H1 (cell line): Measurements from ENCODE around the gene MRPL39. TPM values are rescaled to one million over a fixed set of nuclear protein-coding genes. Genes with fewer than 3 reads are reported as not detected.

ENCODE experiments used
- CTCF ChIA-PET: fragments of 300-600 bp; sonication (Branson Sonifier 250); formaldehyde crosslinking; loops from one replicate; lab custom pipeline; 2021; ENCODE audit not compliant: partially characterized antibody; lab: Charles Lee
- POLR2A ChIA-PET: fragments of 300-600 bp; sonication (Branson Sonifier 250); formaldehyde crosslinking; loops from one replicate; lab custom pipeline; 2021; ENCODE audit warnings: inconsistent platforms; ENCODE audit not compliant: partially characterized antibody; lab: Charles Lee
- DNase-seq, 2 experiments: peaks; one replicate each; pipeline versions ENCODE4 v3.0.0 to v3.0.0-alpha.2; 2010 to 2022; ENCODE audit warnings: low spot score in 2 of 2, low read depth in 1 of 2, mixed read lengths in 1 of 2
- FAIRE-seq: peaks from 2 replicates; lab custom pipeline; 2011; peaks lifted over from hg19 to GRCh38; lab: Jason Lieb, UNC
- H2AFZ ChIP-seq: 2 replicates; pipeline ENCODE4 v1.8.1; 2012; ENCODE audit warnings: low read length, inconsistent platforms
- H2AK5ac ChIP-seq: 2 replicates; pipeline ENCODE4 v1.6.1; 2013; ENCODE audit warnings: low read depth, low read length
- H2BK120ac ChIP-seq: replicated peaks from 2 replicates; pipeline ENCODE3; 2013; ENCODE audit warnings: low read depth, low read length, inconsistent platforms
- H2BK12ac ChIP-seq: 2 replicates; pipeline ENCODE4 v1.6.1; 2013; ENCODE audit warnings: low read depth, low read length
- H2BK15ac ChIP-seq: 2 replicates; pipeline ENCODE4 v1.6.1; 2013; ENCODE audit warnings: low read length
- H2BK20ac ChIP-seq: 2 replicates; pipeline ENCODE4 v1.6.1; 2013; ENCODE audit warnings: low read length
- H2BK5ac ChIP-seq: 2 replicates; pipeline ENCODE4 v1.6.1; 2013; ENCODE audit warnings: low read depth, low read length
- H3K14ac ChIP-seq: 2 replicates; pipeline ENCODE4 v1.6.1; 2013; ENCODE audit warnings: inconsistent platforms; ENCODE audit not compliant: insufficient read length
- H3K18ac ChIP-seq: 2 replicates; pipeline ENCODE4 v1.6.1; 2013; ENCODE audit warnings: low read length; ENCODE audit errors: extremely low read depth
- H3K23ac ChIP-seq: 2 replicates; pipeline ENCODE4 v1.6.1; 2013; ENCODE audit warnings: inconsistent platforms; ENCODE audit not compliant: insufficient read length
- H3K23me2 ChIP-seq: 2 replicates; pipeline ENCODE4 v1.6.1; 2013; ENCODE audit warnings: low read depth, low read length
- H3K27ac ChIP-seq: 2 replicates; pipeline ENCODE4 v1.6.1; 2011; ENCODE audit warnings: low read depth, low read length, inconsistent platforms
- H3K27me3 ChIP-seq, 4 experiments: replicated peaks in 1 of 4; 1 replicate in 1 of 4; 2 replicates in 3 of 4; pipeline versions ENCODE4 v1.6.1 to v1.8.1; 2011 to 2013; ENCODE audit warnings: low read length in 3 of 4, mild to moderate bottlenecking in 3 of 4, inconsistent platforms in 2 of 4, mixed read lengths in 2 of 4, moderate library complexity in 1 of 4; ENCODE audit not compliant: control insufficient read depth in 3 of 4, insufficient read depth in 3 of 4; ENCODE audit errors: extremely low read depth in 1 of 4
- H3K36me3 ChIP-seq, 4 experiments: 2 replicates each; pipeline versions ENCODE4 v1.6.1 to v1.8.1; 2011 to 2013; ENCODE audit warnings: mild to moderate bottlenecking in 4 of 4, low read length in 3 of 4, moderate library complexity in 2 of 4, control low read depth in 1 of 4, inconsistent platforms in 1 of 4; ENCODE audit not compliant: insufficient read depth in 4 of 4, control insufficient read depth in 2 of 4
- H3K4ac ChIP-seq: replicated peaks from 2 replicates; pipeline ENCODE3; 2013; ENCODE audit warnings: low read length, low read depth, mixed read lengths, inconsistent platforms; ENCODE audit not compliant: insufficient read length
- H3K4me1 ChIP-seq, 4 experiments: replicated peaks in 1 of 4; 1 replicate in 1 of 4; 2 replicates in 3 of 4; pipeline versions ENCODE4 v1.6.1 to v1.8.1; 2011 to 2013; ENCODE audit warnings: low read length in 3 of 4, inconsistent platforms in 2 of 4, mixed read lengths in 1 of 4; ENCODE audit not compliant: insufficient read depth in 4 of 4, control insufficient read depth in 3 of 4
- H3K4me2 ChIP-seq, 2 experiments: 2 replicates each; pipeline versions ENCODE4 v1.6.1 to v1.8.1; 2011 to 2013; ENCODE audit warnings: low read depth in 2 of 2, low read length in 2 of 2, control low read depth in 1 of 2, inconsistent platforms in 1 of 2, mild to moderate bottlenecking in 1 of 2; ENCODE audit not compliant: insufficient read depth in 1 of 2
- H3K4me3 ChIP-seq, 4 experiments: fragments of 200-600, 300-600 bp in 1 of 4; sonication (generic), shearing (Covaris generic), sonication (Bioruptor Twin) in 1 of 4; 2 replicates each; pipeline versions ENCODE4 v1.5.1 to v1.8.1; 2011 to 2016; ENCODE audit warnings: low read length in 4 of 4, low read depth in 3 of 4, control low read depth in 2 of 4, inconsistent platforms in 2 of 4, mild to moderate bottlenecking in 2 of 4, mixed read lengths in 1 of 4, moderate library complexity in 1 of 4; ENCODE audit not compliant: insufficient read depth in 2 of 4; ENCODE audit errors: extremely low read depth in 1 of 4
- H3K56ac ChIP-seq: replicated peaks from 2 replicates; pipeline ENCODE3; 2013; ENCODE audit warnings: low read depth, mild to moderate bottlenecking, mixed read lengths, low read length, inconsistent platforms; ENCODE audit not compliant: insufficient read length
- H3K79me1 ChIP-seq: 2 replicates; pipeline ENCODE4 v1.6.1; 2013; ENCODE audit warnings: low read depth, low read length, control low read depth
- H3K79me2 ChIP-seq, 2 experiments: 2 replicates each; pipeline versions ENCODE4 v1.6.1 to v1.8.1; 2012 to 2013; ENCODE audit warnings: low read length in 2 of 2, mild to moderate bottlenecking in 2 of 2, inconsistent platforms in 1 of 2; ENCODE audit not compliant: insufficient read depth in 2 of 2, control insufficient read depth in 1 of 2
- H3K9ac ChIP-seq, 4 experiments: replicated peaks in 1 of 4; 1 replicate in 1 of 4; 2 replicates in 3 of 4; pipeline versions ENCODE4 v1.6.1 to v1.8.1; 2011 to 2013; ENCODE audit warnings: low read depth in 3 of 4, low read length in 3 of 4, control low read depth in 2 of 4, mild to moderate bottlenecking in 2 of 4, moderate library complexity in 2 of 4, inconsistent platforms in 1 of 4; ENCODE audit errors: extremely low read depth in 1 of 4
- H3K9me3 ChIP-seq, 2 experiments: 2 replicates each; pipeline versions ENCODE4 v1.6.1 to v1.8.1; 2012 to 2013; ENCODE audit warnings: mild to moderate bottlenecking in 2 of 2, moderate library complexity in 2 of 2, control low read depth in 1 of 2, inconsistent platforms in 1 of 2, low read depth in 1 of 2, low read length in 1 of 2, mixed read lengths in 1 of 2; ENCODE audit not compliant: insufficient read depth in 2 of 2
- H4K20me1 ChIP-seq, 2 experiments: replicated peaks in 1 of 2; 2 replicates each; pipeline versions ENCODE3 to v1.8.1; 2011 to 2013; ENCODE audit warnings: inconsistent platforms in 2 of 2, low read length in 2 of 2, mild to moderate bottlenecking in 1 of 2; ENCODE audit not compliant: insufficient read depth in 2 of 2, control insufficient read depth in 1 of 2
- H4K5ac ChIP-seq: 2 replicates; pipeline ENCODE4 v1.6.1; 2013; ENCODE audit warnings: low read length, low read depth, mixed read lengths, inconsistent platforms; ENCODE audit not compliant: insufficient read length
- H4K8ac ChIP-seq: 2 replicates; pipeline ENCODE4 v1.8.0; 2013; ENCODE audit warnings: mild to moderate bottlenecking, moderate library complexity, low read length, inconsistent platforms; ENCODE audit not compliant: insufficient read depth; ENCODE audit errors: extremely low read depth
- H4K91ac ChIP-seq: replicated peaks from 2 replicates; pipeline ENCODE3; 2013; ENCODE audit warnings: low read length, mixed read lengths, inconsistent platforms; ENCODE audit not compliant: insufficient read length
- BRCA1 ChIP-seq: IDR thresholded peaks from 2 replicates; pipeline ENCODE4 v1.6.1; 2012; ENCODE audit warnings: low read depth, low read length, improper control_type of control experiment
- CBX8 ChIP-seq: fragments of 300-800, 300-1000 bp; sonication (generic); IDR thresholded peaks from 2 replicates; pipeline ENCODE4 v1.7.1; 2016; ENCODE audit warnings: low read depth, low read length, borderline replicate concordance
- CEBPB ChIP-seq: IDR thresholded peaks from 2 replicates; pipeline ENCODE4 v1.6.1; 2012; ENCODE audit warnings: low read depth, low read length
- E2F6 ChIP-seq: IDR thresholded peaks from 2 replicates; pipeline ENCODE4 v1.6.1; 2012; ENCODE audit warnings: inconsistent platforms
- HDAC6 ChIP-seq: IDR thresholded peaks from one replicate; pipeline ENCODE4 v1.7.1; 2012; ENCODE audit warnings: low read depth, mild to moderate bottlenecking, inconsistent platforms, low read length, moderate library complexity
- KDM5A ChIP-seq: fragments of 200-600 bp; IDR thresholded peaks from 2 replicates; pipeline ENCODE4 v1.7.1; 2012; ENCODE audit warnings: mild to moderate bottlenecking, low read length, inconsistent platforms, mixed read lengths
- NRF1 ChIP-seq: IDR thresholded peaks from 2 replicates; pipeline ENCODE4 v1.6.1; 2011; ENCODE audit warnings: mild to moderate bottlenecking, low read depth, low read length, improper control_type of control experiment
- RBBP5 ChIP-seq: IDR thresholded peaks from 2 replicates; pipeline ENCODE4 v1.7.1; 2012; ENCODE audit warnings: low read depth, mild to moderate bottlenecking, inconsistent platforms, low read length, moderate library complexity, borderline replicate concordance
- RNF2 ChIP-seq: fragments of 200-900, 300-1000 bp; sonication (generic); IDR thresholded peaks from 2 replicates; pipeline ENCODE4 v1.7.1; 2016; ENCODE audit warnings: borderline replicate concordance, low read depth, mild to moderate bottlenecking, antibody characterized with exemption, low read length; ENCODE audit not compliant: poor library complexity, severe bottlenecking; ENCODE audit errors: missing control alignments
- RXRA ChIP-seq: IDR thresholded peaks from 2 replicates; pipeline ENCODE4 v1.6.1; 2011; ENCODE audit warnings: low read depth, mild to moderate bottlenecking, low read length, moderate library complexity; ENCODE audit not compliant: insufficient read depth
- SAP30 ChIP-seq: fragments of 300-600 bp; sonication (generic); IDR thresholded peaks from 2 replicates; pipeline ENCODE4 v1.7.1; 2012; ENCODE audit warnings: low read length, moderate library complexity, mild to moderate bottlenecking, inconsistent platforms; ENCODE audit not compliant: insufficient read depth, insufficient replicate concordance
- SP1 ChIP-seq: IDR thresholded peaks from 2 replicates; pipeline ENCODE4 v1.6.1; 2011; ENCODE audit warnings: low read depth, low read length
- SP2 ChIP-seq: IDR thresholded peaks from 2 replicates; pipeline ENCODE4 v1.6.1; 2012; ENCODE audit warnings: mild to moderate bottlenecking, low read length, inconsistent platforms
- TAF1 ChIP-seq: IDR thresholded peaks from 2 replicates; pipeline ENCODE4 v1.6.1; 2011; ENCODE audit warnings: mild to moderate bottlenecking, low read depth, low read length
- TBP ChIP-seq: IDR thresholded peaks from 2 replicates; pipeline ENCODE4 v1.6.1; 2011; ENCODE audit warnings: low read depth, low read length, improper control_type of control experiment
- YY1 ChIP-seq: IDR thresholded peaks from 2 replicates; pipeline ENCODE4 v1.6.1; 2011; ENCODE audit warnings: low read depth, mild to moderate bottlenecking, low read length
- polyA plus RNA-seq, 7 experiments: library from polyadenylated mRNA; depleted of rRNA in 3 of 7; stranded (reverse) in 5 of 7; unstranded in 2 of 7; fragments of >200 nt in 5 of 7; fragments of 200-250 nt in 2 of 7; gene quantifications; 1 replicate in 5 of 7; 2 replicates in 1 of 7; 4 replicates in 1 of 7; pipeline versions ENCODE4 v1.2.1 to v1.2.3, GENCODE V29; 2011 to 2013; ENCODE audit warnings: missing spikeins in 2 of 7, mixed read lengths in 2 of 7
- total RNA-seq: library from RNA; stranded (reverse); fragmentation: NEBNext Ultra II Directional; extraction: Animal tissue kit (Norgen Biotek cat#: 25700); gene quantifications from 2 replicates; pipeline ENCODE4 v1.2.1, GENCODE V29; 2021

Gene MRPL39
- total and polyA plus RNA-seq, 2 of the 8 experiments (the other 6 are each of a cell fraction or from before 2014, with no cell fraction given) = 20.3 to 43.2 TPM

GRCh38 chr21:25556091-25556490 is 51.2 kb downstream of the MRPL39 start:
- no peak overlapping the region for H2BK5ac ChIP-seq
- no peaks in the 10 kb centered on the region for H4K20me1 ChIP-seq
- no peaks in the 10 kb centered on the region for H3K9me3 ChIP-seq
- no peak overlapping the region for H4K8ac ChIP-seq
- H3K23me2 ChIP-seq = no peaks in the 10 kb centered on the region
- H3K56ac ChIP-seq = no peak overlapping the region
- no peak overlapping the region for H2BK20ac ChIP-seq
- no peak overlapping the region for H3K4me3 ChIP-seq
- H2BK120ac ChIP-seq = no peak overlapping the region
- no peaks in the 10 kb centered on the region for H3K79me1 ChIP-seq
- no peak overlapping the region for H2AK5ac ChIP-seq
- H3K79me2 ChIP-seq = no peaks in the 10 kb centered on the region
- H3K36me3 ChIP-seq = no peaks in the 10 kb centered on the region; a peak in 1 of 8 replicates
- no peak overlapping the region for H4K5ac ChIP-seq
- no peak overlapping the region for H2AFZ ChIP-seq
- H2BK15ac ChIP-seq = no peak overlapping the region
- H3K14ac ChIP-seq = no peak overlapping the region
- H3K9ac ChIP-seq = no peak overlapping the region
- CTCF ChIA-PET = no interaction called here
- peaks cover under 1 to 6% (median under 1%) of the 10 kb centered on the region in 4 experiments; a peak in 4 of 7 replicates for H3K27me3 ChIP-seq
- no peak for FAIRE-seq
- H3K4ac ChIP-seq = no peak overlapping the region
- POLR2A ChIA-PET = no interaction called here
- H3K18ac ChIP-seq = no peak overlapping the region
- no peak overlapping the region for H3K23ac ChIP-seq
- H3K4me1 ChIP-seq = no peaks in the 10 kb centered on the region
- no peak overlapping the region for H3K4me2 ChIP-seq
- H3K27ac ChIP-seq = no peak overlapping the region
- no peak overlapping the region for H4K91ac ChIP-seq
- DNase-seq = no peak
- H2BK12ac ChIP-seq = no peak overlapping the region
- TF ChIP-seq NRF1 (no peak), SP1 (no peak), YY1 (no peak), SAP30 (no peak), CBX8 (no peak), KDM5A (no peak), TAF1 (no peak), RBBP5 (no peak), SP2 (no peak), E2F6 (no peak), RXRA (no peak), RNF2 (no peak), TBP (no peak), HDAC6 (no peak), BRCA1 (no peak), CEBPB (no peak)
